Measurements from ENCODE around the gene SCYL1. TPM values are rescaled to one million over a fixed set of nuclear protein-coding genes. Genes with fewer than 3 reads are reported as not detected.

SCYL1 gene
- total RNA-seq, 1 experiment from 2014 or later: 54.7 TPM

- no peak overlapping the region for H2BK20ac ChIP-seq (ENCODE audit: low read depth, low read length, poor library complexity, severe bottlenecking)
- no peaks in the 10 kb centered on the region for H4K20me1 ChIP-seq (ENCODE audit: control insufficient read depth, insufficient read depth, insufficient read length)
- Mint-ChIP-seq H3K9me3 (peaks cover 0 to 2% of the 10 kb centered on the region in 2 experiments; a peak in 3 of 5 replicates), H3K36me3 (ENCODE audit: insufficient read depth in 1 of 3, low read depth in 3 of 3) (no peaks in the 10 kb centered on the region; a peak in 1 of 7 replicates), H3K4me1 (peaks cover 27 to 44% of the 10 kb centered on the region in 2 experiments), H3K4me3 (no peak overlapping the region), H3K27ac (no peak overlapping the region), H3K27me3 (ENCODE audit: low read depth) (no peaks in the 10 kb centered on the region)
- TF ChIP-seq CTCF (conservative IDR thresholded peaks at IDR 0.05): no peak
- H3K79me2 ChIP-seq (ENCODE audit: insufficient read depth, low read length): peaks cover 32% of the 10 kb centered on the region
- no peak for DNase-seq
- H3K23me2 ChIP-seq (ENCODE audit: insufficient read length, low read depth, low read length, poor library complexity, severe bottlenecking): peaks cover 27% of the 10 kb centered on the region
- WGBS (ENCODE audit: extremely low coverage, insufficient read length, low lambda C conversion rate): no CpG with 5 or more reads among the region's 24 CpGs
- no peak overlapping the region for H4K8ac ChIP-seq (replicated peaks; ENCODE audit: insufficient read length, low read depth, low read length)
- peak overlapping the region; percentile 75 for H3K56ac ChIP-seq (ENCODE audit: insufficient read length, low read depth, low read length)
- H2AFZ ChIP-seq (ENCODE audit: low read length): no peak overlapping the region
- H4K5ac ChIP-seq (ENCODE audit: insufficient read length, low read depth, low read length): peak overlapping the region; percentile 95
- no peaks in the 10 kb centered on the region for H3K27me3 ChIP-seq (ENCODE audit: insufficient read depth, low read length)
- peak overlapping the region; percentile 99; the same call in 1 of the 2 replicates for H3K14ac ChIP-seq (ENCODE audit: insufficient read depth, low read length)
- peak overlapping the region; percentile 99 for H2BK5ac ChIP-seq (ENCODE audit: insufficient read length, low read length)
- H3K4ac ChIP-seq (ENCODE audit: low read depth, low read length): peak overlapping the region; percentile 75
- H2BK12ac ChIP-seq (ENCODE audit: insufficient read length, low read depth, low read length): peak overlapping the region; percentile 53
- H3K79me1 ChIP-seq (ENCODE audit: insufficient read depth, low read depth, low read length, poor library complexity, severe bottlenecking): no peaks in the 10 kb centered on the region
- peak overlapping the region; percentile 96 for H2AK5ac ChIP-seq (ENCODE audit: insufficient read length, low read length)
- peak overlapping the region; percentile 72 for H3K23ac ChIP-seq (ENCODE audit: insufficient read length, low read depth, low read length)
- peak overlapping the region; percentile 96 for H3K18ac ChIP-seq (ENCODE audit: insufficient read length, low read depth, low read length)
- peak overlapping the region; percentile 76 for H3T11ph ChIP-seq (ENCODE audit: low read length)
- H3K4me2 ChIP-seq (ENCODE audit: insufficient read depth, insufficient read length, low read length): peak overlapping the region; percentile 88
- H4K91ac ChIP-seq (ENCODE audit: insufficient read length, low read depth, low read length): peak overlapping the region; percentile 96
- H3K4me1 ChIP-seq (ENCODE audit: insufficient read depth, low read length): no peaks in the 10 kb centered on the region; the same call in 1 of the 2 replicates
- H2BK15ac ChIP-seq (ENCODE audit: low read depth, low read length): no peak overlapping the region
- H2BK120ac ChIP-seq (ENCODE audit: low read depth, low read length, poor library complexity, severe bottlenecking): peak overlapping the region; percentile 11
- peak overlapping the region; percentile 100 for H3K9ac ChIP-seq (ENCODE audit: extremely low read depth, insufficient read length, low read length)
- no peaks in the 10 kb centered on the region for H3K9me3 ChIP-seq (ENCODE audit: control insufficient read depth, low read depth, low read length)
- H3K27ac ChIP-seq (ENCODE audit: insufficient read length, low read depth, low read length): peak overlapping the region; percentile 100
Measured at GRCh38 chr11:65498042-65498726, 26.7 kb upstream of the SCYL1 start.
